Thyroid gland (tissue), 4 donors: ENCODE data around the gene EP400. TPM values are rescaled to one million over a fixed set of nuclear protein-coding genes. Genes with fewer than 3 reads are reported as not detected.
A peak's percentile ranks its signal among the peaks of the same experiment; 100 is the strongest.

Source experiments
- DNase-seq, 2 donors: peaks; one replicate each; pipeline ENCODE4 v3.0.0-alpha.2; 2019
- H3K27ac ChIP-seq, 3 donors: fragments of 200-600 bp; sonication (generic); 1 replicate in 2 of 3; 2 replicates in 1 of 3; pipeline ENCODE4 v1.5.1; 2016 to 2019; ENCODE audit warnings: mild to moderate bottlenecking in 1 of 3, moderate library complexity in 1 of 3
- H3K27me3 ChIP-seq: fragments of 200-600 bp; sonication (generic); one replicate; pipeline ENCODE4 v1.5.1; 2019
- H3K36me3 ChIP-seq, 2 donors: fragments of 200-600 bp; sonication (generic); one replicate each; pipeline ENCODE4 v1.5.1; 2016 to 2019
- H3K4me1 ChIP-seq, 2 donors: fragments of 200-600 bp; sonication (generic); one replicate each; pipeline ENCODE4 v1.5.1; 2017 to 2019
- H3K4me3 ChIP-seq, 3 donors: fragments of 200-600 bp; sonication (generic); replicated peaks in 1 of 3; 1 replicate in 2 of 3; 2 replicates in 1 of 3; pipeline ENCODE4 v1.5.1; 2016; ENCODE audit warnings: mild to moderate bottlenecking in 1 of 3
- H3K9me3 ChIP-seq: fragments of 200-600 bp; sonication (generic); one replicate; pipeline ENCODE4 v1.5.1; 2017
- POLR2A ChIP-seq, 2 donors: fragments of 450-650 bp; IDR thresholded peaks; one replicate each; pipeline ENCODE4 v1.6.1; 2017; ENCODE audit warnings: antibody characterized with exemption in 2 of 2, mild to moderate bottlenecking in 2 of 2, moderate library complexity in 1 of 2
- WGBS, 2 donors: methylation state at CpG; one replicate each; pipeline ENCODE4 v1.1.5; 2017; 5-methylcytosine and 5-hydroxymethylcytosine counted together
- intact Hi-C: fragments of 100-400 bp; cut with DNase I; formaldehyde crosslinking; loops from one replicate; pipeline ENCODE4 v1.15.1; 2023
- total RNA-seq, 4 donors: library from RNA; depleted of rRNA; stranded (reverse); fragments of >200 nt; gene quantifications; one replicate each; pipeline ENCODE4 v1.2.3, GENCODE V29; 2016
- TF ChIP-seq, protein P1 (sequence below), 6 experiments: fragments of 200-600 bp in 3 of 6; fragments of 450-650 bp in 3 of 6; sonication (generic) in 3 of 6; IDR thresholded peaks; one replicate each; pipeline ENCODE4 v1.5.1; 2016 to 2019; ENCODE audit warnings: antibody characterized with exemption in 6 of 6, mild to moderate bottlenecking in 2 of 6, inconsistent platforms in 1 of 6, moderate library complexity in 1 of 6

The EP400 gene
- total RNA-seq, 4 donors from 2014 or later: 22.1 to 51.8 (median 25.4) TPM

DNA sequence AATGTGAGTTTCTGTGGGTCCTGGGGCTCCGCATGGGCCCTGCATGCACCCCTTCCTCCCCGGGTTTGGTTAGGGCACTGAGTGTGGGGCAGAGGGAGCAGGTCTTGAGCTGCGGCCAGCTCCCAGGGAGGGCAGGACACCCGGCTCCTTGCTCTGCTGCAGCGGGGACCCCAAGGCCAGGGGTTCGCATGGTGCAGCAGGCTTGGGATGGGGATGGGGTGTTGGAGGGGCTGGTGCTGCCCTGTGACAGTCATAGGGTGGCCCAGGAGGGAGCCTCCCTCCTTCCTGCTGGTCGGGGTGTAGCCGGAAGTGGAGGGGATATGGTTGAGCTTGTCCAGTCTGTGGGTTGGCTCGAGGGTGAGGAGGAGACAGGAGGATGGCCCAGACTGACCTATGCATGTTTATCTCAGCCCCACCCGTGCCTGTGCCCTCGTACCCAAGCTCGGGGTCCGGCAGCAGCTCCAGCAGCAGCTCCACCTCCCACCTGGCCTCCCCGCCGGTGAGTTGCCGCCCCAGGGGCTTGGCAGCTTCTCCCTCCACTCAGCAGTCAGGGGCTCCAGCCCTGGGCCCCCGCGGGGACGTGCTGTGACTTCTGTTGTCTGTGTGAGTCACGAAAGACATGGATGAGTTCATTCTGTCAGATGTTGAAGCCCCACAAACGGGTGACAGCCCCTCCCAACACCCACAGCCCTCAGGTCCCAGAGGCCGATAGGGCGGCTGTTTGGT is 39.3 kb upstream of the EP400 start:
- Histone ChIP-seq H3K9me3 (no peaks in the 10 kb centered on the region), H3K4me1 (peaks cover 0 to 10% of the 10 kb centered on the region in 2 donors), H3K4me3 (no peak overlapping the region), H3K36me3 (peaks cover 57 to 69% of the 10 kb centered on the region in 2 donors), H3K27me3 (no peaks in the 10 kb centered on the region), H3K27ac (no peak overlapping the region)
- 87 to 93% methylated on average over 12 to 16 of the region's 23 CpGs for WGBS, 2 donors
- TF ChIP-seq POLR2A (IDR thresholded peaks at IDR 0.05): no peak
- TF ChIP-seq, protein P1, sequence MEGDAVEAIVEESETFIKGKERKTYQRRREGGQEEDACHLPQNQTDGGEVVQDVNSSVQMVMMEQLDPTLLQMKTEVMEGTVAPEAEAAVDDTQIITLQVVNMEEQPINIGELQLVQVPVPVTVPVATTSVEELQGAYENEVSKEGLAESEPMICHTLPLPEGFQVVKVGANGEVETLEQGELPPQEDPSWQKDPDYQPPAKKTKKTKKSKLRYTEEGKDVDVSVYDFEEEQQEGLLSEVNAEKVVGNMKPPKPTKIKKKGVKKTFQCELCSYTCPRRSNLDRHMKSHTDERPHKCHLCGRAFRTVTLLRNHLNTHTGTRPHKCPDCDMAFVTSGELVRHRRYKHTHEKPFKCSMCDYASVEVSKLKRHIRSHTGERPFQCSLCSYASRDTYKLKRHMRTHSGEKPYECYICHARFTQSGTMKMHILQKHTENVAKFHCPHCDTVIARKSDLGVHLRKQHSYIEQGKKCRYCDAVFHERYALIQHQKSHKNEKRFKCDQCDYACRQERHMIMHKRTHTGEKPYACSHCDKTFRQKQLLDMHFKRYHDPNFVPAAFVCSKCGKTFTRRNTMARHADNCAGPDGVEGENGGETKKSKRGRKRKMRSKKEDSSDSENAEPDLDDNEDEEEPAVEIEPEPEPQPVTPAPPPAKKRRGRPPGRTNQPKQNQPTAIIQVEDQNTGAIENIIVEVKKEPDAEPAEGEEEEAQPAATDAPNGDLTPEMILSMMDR (IDR thresholded peaks at IDR 0.05): no peak
- intact Hi-C loops: no loop called here
- DNase-seq: no peak

- Histone ChIP-seq H3K4me1 (peaks cover 0 to 10% of the 10 kb centered on the region in 2 donors), H3K36me3 (peaks cover 64 to 76% of the 10 kb centered on the region in 2 donors), H3K27me3 (no peaks in the 10 kb centered on the region), H3K4me3 (no peak overlapping the region), H3K27ac (no peak overlapping the region), H3K9me3 (no peaks in the 10 kb centered on the region)
- DNase-seq: no peak
- intact Hi-C loops: no loop called here
- WGBS, 2 donors: 89 to 91% methylated on average over 13 to 16 of the region's 17 CpGs
- TF ChIP-seq POLR2A (IDR thresholded peaks at IDR 0.05): no peak
- TF ChIP-seq, protein P1 (IDR thresholded peaks at IDR 0.05): no peak
These were observed 38.6 kb upstream of the EP400 start for GRCh38 chr12:131911028-131911650.

- peaks cover 0 to 10% of the 10 kb centered on the region in 2 donors for H3K4me1 ChIP-seq
- TF ChIP-seq, protein P1 (IDR thresholded peaks at IDR 0.05): no peak
- no peak for TF ChIP-seq POLR2A (IDR thresholded peaks at IDR 0.05)
- WGBS, 2 donors: 79 to 84% methylated on average over 7 to 21 of the region's 22 CpGs
- H3K36me3 ChIP-seq: peaks cover 70 to 81% of the 10 kb centered on the region in 2 donors
- H3K9me3 ChIP-seq: no peaks in the 10 kb centered on the region
- no peak for DNase-seq
- intact Hi-C loops: no loop called here
- no peak overlapping the region for H3K4me3 ChIP-seq
- no peaks in the 10 kb centered on the region for H3K27me3 ChIP-seq
- H3K27ac ChIP-seq: no peak overlapping the region
These were observed 37.8 kb upstream of the EP400 start for GRCh38 chr12:131911851-131912477.

- 73 to 93% methylated on average over 4 to 7 of the region's 20 CpGs for WGBS, 2 donors
- no peaks in the 10 kb centered on the region for H3K27me3 ChIP-seq
- peak overlapping the region in 1 of 3 donors; percentile 17 for H3K27ac ChIP-seq
- peaks cover 0 to 10% of the 10 kb centered on the region in 2 donors for H3K4me1 ChIP-seq
- TF ChIP-seq, protein P1 (IDR thresholded peaks at IDR 0.05): no peak
- peaks cover 68 to 85% of the 10 kb centered on the region in 2 donors for H3K36me3 ChIP-seq
- no peaks in the 10 kb centered on the region for H3K9me3 ChIP-seq
- intact Hi-C loops: no loop called here
- no peak overlapping the region for H3K4me3 ChIP-seq
- DNase-seq: peak; percentile 44 to 47
These were observed 37.0 kb upstream of the EP400 start for GRCh38 chr12:131912518-131913274.
